Fibroblast of skin of left quadriceps (primary cell): ENCODE measurements around the gene LDB3.
A peak's percentile ranks its signal among the peaks of the same experiment; 100 is the strongest.
"Not testable (repeated sequence)": the region's sequence is repeated elsewhere in the genome, so short reads cannot be mapped to it uniquely, and the experiment has no call there.

Experiments used
- DNase-seq, 2 experiments: peaks; one replicate each; pipeline ENCODE4 v3.0.0-alpha.2; 2013; ENCODE audit warnings: low read depth in 2 of 2

The LDB3 gene, protein sequence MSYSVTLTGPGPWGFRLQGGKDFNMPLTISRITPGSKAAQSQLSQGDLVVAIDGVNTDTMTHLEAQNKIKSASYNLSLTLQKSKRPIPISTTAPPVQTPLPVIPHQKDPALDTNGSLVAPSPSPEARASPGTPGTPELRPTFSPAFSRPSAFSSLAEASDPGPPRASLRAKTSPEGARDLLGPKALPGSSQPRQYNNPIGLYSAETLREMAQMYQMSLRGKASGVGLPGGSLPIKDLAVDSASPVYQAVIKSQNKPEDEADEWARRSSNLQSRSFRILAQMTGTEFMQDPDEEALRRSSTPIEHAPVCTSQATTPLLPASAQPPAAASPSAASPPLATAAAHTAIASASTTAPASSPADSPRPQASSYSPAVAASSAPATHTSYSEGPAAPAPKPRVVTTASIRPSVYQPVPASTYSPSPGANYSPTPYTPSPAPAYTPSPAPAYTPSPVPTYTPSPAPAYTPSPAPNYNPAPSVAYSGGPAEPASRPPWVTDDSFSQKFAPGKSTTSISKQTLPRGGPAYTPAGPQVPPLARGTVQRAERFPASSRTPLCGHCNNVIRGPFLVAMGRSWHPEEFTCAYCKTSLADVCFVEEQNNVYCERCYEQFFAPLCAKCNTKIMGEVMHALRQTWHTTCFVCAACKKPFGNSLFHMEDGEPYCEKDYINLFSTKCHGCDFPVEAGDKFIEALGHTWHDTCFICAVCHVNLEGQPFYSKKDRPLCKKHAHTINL

DNA sequence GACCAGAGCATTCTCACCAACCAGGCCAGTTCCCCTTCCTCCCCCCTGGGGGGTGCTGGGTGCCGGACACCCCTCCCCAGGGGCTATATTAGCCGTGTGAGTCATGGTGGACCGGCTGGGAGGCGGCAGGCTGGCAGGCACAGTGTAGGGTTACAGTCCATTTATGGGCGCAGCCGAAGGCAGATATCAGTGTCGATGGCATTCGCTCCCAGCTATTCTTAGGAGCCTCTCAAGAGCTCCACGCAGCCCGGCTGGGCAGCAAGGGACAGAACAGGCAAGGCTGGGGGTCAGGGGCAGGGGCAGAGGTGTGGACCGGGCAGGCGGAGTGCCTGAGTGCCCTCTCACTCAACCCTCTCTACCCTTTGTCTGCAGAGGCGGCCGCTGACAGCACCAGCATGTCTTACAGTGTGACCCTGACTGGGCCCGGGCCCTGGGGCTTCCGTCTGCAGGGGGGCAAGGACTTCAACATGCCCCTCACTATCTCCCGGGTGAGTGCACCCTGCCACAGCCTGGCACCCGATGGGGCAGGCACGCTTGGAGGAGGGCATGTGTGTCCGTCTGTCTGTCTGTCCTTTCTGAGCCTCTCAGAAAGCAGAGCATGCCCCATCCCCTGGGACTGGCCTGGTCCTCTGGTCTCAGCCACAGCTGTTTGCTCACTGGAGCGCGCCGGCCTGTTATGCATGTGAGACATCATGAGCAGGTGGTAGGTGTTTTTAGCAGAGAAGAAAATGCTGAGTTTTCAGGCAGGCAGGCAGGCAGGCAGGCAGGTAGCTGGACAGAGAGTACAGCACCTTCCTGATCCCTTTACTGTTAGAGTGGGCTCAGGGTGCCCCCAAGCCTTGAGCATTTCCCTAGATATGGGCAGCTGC, at the start of gene LDB3:
LDB3 (plus strand) TSS at position 215 of the 869 bp plus-strand sequence; CDS start at position 396, 181 bp downstream.
- no peak for DNase-seq

DNA sequence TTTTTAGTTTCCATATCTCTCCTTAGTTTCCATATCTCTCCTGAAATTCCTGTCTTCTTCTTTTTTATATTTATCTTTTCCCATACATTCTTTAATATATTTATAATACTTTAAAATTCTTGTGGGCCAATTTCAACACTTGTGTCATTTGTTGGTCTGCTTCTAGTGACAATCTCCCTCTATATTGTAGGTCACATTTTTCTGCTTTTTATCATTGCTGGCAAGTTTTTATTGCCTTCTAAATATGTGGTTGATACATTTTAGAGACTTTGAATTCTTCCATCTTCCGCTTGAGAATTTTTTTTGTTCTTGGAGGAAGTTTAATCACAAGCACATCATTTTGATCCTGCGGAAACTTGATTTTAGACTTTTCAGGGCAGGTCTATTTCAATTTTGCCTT, 40.0 kb upstream of the LDB3 start:
- DNase-seq = no peak

DNA sequence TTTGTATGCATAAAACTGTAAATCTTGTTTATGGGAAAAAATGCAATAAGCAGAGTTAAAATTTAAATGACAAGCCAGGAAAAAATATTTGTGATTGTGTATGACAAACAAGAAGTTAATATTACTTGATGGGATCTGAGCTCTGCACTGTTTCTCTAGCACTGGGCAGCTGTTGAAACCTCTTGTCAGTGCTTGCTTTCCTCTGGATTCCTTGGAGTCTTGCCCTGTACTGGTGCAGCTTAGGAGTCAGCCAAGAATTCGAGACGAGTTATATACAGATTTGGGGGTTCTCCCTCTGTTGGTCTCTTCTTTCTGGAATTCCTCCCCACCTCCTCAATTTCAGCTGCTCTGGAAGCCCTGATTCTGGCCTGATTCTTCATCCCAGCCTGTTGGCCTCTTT, 38.2 kb upstream of the LDB3 start:
- no peak for DNase-seq

DNA sequence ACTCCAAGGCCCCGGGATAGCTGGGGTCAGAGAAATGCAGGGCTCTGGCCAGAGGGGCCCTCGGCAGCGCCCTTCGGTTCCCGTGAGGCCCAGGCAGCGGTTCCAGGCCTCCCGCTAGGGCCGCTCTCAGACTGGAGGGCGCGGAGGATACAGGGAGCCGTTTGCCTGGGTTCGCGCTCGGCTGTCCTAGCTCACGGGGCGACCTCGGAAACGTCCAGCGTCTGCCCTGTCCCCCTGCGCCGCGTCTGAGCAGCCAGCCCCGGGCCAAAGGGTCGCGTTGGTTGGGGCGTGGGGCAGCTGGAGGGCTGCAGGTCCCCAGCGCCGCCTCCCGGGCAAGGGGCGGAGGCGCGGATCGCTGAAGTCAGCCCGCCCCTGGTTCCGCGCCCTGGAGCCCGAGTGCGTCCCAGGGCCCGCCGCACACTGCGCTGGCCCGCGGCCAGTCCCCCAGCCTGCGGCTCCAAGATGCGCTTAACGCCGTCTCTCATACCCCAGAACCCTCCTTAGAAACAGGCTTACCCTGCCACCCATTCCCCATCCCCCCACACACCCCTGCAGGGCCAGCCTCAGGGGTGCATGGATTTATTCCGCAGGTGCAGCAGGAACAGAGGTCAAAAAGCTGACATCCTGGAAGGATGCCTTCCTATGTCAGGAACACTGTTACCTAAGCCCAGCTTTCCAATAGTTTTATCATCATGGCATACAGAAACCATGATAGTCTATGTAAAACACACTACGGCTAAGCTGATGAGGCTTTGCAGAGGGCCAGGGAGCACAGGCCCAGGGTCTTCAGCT, 36.1 kb upstream of the LDB3 start:
- no peak for DNase-seq

DNA sequence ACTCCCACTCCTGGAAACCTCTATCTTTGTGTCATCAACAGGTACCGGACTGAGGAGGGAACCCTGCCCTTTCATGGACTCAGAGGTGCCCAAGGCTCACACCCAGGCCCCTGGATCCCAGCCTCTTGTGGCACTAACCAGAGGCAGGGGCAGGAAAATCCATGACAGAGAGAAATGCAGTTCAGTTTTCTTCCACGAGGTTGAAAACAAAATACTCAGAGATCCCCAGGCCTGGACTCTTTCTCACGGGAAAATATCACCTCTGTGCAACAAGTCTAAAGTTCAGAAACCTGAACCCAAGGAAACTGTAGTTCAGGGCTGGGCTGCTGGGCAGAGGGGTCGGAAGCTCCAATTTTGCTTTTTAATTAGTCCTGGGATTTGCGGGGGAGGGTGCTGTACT, 35.4 kb upstream of the LDB3 start:
- DNase-seq = no peak

DNA sequence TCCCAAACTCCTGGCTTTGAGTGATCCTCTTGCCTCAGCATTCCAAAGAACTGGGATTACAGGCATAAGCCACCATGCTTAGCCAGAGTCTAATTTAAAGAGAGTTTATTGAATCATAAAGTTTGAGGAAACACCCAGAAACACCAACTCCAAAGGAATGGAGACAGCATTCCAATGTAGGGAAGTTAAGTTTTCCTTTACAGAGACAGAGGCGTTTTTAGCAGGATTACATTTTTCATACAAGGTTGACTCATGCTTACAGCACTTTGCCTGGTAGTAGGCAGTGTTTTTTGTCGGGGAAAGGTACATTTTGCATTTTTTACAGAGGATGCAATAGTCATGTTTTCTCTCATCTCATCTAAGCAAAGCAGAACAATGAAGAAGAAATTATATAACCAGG, 32.9 kb upstream of the LDB3 start:
- DNase-seq = peak; percentile 76 to 80

DNA sequence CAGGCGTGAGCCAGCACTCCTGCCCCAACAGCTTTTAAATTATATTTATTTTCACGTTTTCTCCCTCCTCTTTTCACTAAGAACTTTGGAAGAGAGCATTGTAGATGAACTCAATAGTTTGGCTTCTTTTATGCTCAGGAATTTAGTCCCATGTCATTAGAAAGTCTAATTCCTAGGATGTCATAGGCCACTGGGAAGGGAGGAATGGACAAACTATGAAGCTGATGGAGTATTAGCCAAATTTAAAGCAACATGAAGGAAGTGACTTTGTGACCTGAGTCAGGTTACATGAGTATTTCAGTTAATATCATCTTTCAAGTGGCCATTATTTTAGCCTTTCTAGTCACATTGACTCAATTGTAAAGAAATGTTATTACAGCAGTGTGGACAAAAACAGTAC, 32.0 kb upstream of the LDB3 start:
- no peak for DNase-seq

DNA sequence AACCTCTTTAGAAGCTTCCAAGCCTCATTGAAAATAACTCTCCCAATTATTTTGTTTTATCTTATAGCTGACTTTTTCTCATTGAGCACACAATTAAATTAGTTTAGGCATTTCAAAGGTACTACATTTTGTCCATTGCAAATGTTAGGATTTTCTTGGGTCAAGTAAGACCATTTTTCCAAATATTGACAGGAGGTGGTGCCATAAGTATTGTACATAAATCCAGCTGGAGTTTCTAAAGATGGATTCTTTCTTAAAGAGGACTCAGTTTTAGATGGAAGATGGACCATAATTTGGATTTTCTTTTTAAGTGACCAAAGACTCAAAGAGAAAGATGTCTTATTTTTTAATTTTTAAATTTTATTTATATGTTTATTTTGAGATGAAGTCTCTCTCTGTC, 26.3 kb upstream of the LDB3 start:
- DNase-seq = no peak

DNA sequence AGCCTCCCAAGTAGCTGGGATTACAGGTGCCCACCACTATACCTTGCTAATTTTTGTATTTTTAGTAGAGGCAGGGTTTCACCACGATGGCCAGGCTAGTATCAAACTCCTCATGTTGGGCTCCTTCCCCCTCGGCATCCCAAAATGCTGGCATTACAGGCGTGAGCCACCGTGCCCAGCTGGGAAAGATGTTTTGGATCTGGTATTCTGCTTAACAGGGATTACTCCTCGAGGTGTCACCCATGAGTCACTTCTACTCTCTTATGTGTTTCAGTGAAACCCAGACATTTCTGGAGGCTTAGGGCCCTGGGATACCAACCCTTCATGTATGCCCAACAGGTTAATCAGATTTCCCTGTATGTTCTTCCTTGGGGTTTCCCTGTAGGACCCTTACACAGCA, 25.8 kb upstream of the LDB3 start:
- DNase-seq = no peak

DNA sequence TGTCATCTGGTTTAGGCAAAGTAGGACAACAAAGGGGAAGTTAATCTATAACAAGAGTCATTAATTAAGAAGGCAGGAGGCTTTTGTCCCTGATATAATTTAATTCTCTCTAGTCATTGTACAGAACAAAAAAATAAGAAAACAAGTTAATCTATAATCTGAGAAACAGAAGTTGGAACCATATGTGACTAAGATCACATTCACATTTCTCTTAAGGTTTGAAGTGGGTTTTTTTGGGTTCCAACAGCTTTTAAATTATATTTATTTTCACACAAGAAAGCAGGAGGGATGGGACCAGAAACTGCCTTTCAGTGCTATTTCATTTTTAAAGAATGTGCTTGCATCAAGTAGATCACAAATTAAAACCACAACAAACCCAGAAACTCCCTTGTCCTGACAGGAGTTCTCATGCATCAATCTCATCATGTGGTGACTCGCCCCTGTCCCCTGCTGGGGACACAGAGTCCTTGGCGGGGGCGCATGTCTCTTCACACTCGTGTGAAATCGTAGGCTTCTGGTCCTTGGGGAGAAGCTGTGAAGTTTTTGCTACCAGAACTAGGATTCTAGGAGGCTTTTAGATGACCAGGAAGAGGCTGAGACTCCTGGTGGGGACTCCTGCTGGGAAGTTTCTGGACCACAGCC, 24.0 kb upstream of the LDB3 start:
- no peak for DNase-seq

DNA sequence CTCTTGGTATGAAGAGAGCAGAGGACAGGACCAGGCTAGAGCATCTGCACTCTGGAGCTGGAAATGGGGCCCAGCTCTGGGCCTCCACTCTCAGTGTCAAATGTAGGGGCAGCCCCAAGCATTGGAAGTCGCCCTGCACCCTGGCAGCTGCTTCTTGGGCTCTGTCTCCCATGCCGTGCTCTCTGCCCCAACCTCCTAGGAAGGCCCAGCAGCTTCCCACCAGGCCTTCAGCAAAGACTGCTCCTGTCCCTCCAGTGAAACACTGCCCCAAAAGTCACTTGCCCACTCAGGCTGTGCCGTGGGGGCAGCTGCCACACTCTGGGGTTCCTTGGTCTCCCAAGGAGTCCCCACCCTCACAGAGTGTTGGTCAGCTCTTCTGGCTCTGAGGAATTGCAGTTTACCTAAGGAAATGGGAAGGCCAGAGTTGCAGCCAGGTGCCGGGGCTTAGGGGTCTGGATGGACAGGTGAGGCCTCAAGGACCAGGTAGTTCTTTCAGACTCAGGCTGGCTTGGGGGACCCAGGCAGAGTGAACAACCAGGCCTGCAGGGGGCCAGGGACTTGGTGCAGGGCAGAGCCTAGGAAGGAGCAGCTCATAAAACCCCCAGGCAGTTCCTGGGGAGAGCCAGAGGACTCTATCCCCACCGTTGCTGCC, 23.4 kb upstream of the LDB3 start:
- DNase-seq = no peak

DNA sequence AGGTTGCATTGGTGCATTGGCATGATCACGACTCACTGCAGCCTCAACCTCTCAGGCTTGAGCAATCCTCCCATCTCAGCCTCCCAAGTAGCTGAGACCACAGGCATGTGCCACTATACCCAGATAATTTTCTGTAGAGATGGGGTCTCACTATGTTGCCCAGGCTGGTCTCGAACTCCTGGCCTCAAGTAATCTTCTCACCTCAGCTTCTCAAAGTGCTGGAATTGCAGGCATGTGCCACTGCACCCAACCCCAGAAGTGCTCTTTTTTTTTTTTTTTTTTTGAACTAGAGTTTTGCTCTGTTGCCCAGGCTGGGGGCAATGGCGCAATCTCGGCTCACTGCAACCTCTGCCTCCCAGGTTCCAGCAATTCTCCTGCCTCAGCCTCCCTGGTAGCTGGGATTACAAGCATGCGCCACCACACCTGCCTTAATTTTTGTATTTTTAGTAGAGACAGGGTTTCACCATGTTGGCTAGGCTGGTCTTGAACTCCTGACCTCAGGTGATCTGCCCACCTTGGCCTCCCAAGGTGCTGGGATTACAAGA, 22.6 kb upstream of the LDB3 start:
- DNase-seq = not testable (repeated sequence)

DNA sequence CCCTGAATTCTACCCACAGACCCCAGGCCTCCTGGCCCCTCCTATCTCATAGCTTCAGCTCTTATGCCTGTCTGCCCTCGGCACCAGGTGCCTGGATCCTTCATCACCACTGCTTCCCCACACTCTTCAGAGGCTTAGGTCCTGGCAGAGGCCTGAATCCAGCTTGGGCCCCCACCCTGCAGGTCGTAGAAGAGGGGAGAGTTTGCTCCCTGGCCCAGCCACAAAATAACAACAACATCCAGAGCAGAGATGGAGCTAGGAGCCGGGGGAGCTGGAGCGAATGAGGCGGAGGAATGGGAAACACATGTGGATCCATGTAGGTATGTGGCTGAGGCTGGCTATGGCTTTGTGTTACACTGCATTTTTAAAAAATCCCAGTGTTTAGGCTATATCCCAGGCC, 21.8 kb upstream of the LDB3 start:
- DNase-seq = no peak

DNA sequence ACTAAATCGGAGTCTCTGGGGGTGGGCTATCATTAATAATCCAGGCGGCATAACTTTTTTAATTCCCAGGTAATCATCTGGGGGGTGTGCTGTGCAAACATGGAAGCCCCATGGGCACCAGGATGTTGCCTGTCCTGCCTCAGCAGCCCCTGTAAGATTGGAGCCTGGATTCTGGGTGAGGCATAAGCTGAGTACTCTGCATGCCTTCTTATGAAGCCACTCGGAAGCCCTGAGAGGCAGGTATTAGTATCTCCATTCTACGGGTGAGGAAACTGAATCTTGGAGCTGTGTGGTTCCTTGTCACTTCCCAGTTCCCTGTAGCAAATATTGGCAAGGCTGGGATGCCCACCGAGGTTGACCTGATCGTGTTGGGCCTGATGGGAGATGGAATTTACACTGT, 21.4 kb upstream of the LDB3 start:
- DNase-seq = no peak

DNA sequence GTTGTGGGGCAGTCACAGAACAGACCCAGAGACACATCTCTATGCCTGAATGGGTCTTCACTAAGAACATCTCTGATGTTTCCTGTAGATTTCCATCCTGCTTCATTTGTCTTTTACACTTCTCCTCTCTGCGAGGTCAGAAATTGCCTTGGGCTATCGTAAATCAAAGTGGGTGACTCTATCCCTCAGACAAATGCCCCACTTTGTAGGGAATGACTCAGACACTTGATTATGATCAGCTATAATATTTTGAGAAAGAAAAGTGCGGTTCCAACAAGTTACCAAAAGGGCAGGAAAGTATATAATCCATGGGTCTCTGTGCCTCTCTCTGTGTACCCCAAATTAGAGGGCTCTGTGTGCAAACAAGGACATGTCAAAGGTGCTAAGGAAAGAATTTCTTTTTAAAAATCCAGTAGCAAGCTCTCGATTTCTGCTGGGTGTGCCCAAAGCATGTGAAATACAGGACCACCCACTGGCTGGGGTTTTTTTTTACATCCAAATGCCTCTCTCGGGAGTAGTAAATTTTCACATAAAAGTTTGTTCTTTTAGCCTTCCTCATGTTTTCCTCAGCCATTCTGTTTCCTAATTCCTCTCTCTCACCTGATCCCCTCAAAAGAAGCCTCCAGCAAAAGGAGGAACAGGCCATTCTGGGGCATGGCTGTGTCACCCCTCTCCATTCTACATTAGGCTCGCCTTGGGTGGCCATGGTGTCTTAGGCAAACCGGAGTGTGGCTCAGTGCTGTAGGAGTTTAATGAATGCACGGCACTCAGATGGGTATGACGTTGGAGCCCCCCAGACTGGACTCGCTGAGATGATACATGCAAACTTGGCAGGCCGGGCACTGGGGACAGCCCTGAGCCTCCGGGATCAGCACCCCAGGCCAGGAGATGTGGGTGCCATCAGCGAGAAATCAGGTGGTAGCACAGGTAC, 20.3 kb upstream of the LDB3 start:
- DNase-seq = no peak

DNA sequence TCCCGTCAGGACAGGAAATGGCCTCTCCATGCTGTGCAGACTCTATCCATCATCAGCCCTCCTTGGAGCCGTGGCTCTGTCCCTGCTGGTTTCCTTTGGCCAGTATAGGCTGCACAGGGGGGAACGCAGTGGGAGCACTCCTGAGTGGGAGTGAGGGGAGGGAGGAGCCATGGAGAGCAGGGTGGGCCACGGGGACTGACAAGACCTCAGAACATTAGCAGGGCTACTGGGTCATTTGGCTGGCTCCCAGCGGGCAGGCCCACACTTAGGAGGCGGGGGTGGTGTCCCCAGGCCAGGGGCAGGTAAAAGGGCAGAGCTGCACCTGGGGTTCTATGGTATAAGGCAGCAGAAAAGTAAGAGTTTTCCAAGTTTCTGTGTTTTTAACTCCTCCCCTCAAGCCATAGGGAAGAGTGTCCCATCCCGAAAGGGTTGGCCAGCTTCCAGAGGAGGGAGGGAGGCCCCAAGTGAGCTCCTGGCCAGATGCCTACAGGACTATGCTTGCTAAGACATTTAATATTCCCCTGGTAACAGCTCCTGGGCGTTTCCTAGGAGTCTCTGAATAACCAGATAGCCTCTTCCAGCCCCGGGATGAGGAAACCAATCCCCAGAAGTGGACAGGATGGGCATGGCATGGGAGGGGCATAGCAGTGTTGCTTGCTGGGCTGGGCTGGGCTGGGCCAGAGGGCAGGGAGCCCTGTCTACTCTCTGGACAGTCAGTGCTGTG, 19.4 kb upstream of the LDB3 start:
- DNase-seq = no peak

DNA sequence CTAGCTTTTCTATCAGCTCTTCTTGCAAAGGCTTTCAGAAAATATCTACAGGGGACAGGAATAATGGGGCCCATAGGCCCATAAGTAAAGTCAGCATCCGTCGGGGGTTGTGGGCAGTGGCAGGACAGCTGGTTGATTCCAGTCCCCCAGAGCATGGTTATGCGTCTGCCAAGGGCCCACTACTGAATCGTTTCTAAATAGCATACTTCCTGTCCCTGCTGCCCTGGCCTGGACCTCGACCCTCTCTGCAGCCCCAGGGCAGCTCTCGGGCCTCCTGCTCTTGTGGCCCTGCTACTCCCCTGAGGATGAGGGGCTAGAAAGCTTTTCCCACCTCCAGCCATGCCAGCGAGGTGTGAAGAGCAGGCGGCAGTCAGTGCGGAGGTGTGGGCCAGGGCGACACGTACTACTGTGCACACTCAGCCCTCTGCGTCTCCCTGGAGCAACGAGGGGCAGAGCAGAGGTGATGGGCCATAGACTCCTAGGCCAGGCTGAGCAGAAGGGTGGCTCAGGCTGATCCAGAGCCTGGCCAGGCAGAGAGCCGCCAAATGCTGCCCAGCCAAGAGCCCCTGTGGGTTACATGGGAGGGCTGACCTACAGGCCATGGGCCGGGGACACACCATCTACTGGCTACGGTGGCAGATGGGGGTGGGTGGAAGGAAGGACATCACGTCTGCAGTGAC, 18.7 kb upstream of the LDB3 start:
- DNase-seq = no peak

DNA sequence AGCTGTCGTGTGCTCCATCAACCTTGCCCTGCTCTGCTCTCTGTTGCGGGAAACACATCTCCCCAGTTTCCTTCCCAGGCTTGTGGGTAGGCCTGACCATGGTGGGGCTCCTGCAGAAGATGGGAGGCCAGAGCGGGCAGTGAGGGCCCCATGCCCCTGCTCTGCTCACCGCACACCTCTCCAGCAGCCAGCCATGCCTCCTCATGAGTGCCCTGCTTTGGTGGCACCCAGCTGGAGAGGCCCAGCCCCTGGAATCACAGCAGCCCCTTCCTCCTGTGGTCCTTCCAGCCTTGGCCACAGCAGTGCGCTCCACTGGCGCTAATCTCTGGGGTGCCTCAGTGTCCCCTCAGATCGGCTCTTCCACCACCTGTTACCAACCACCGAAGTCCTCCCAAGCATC, 18.2 kb upstream of the LDB3 start:
- DNase-seq = no peak
